SK-N-SH treated with all-trans-retinoic acid at 6 μM for 48 hours (cell line): ENCODE results near the gene KANK2.

Experiments
- ATAC-seq: fragments of 200-7000 bp; cut with Tn5 transposase; 3 replicates; pipeline ENCODE4 v1.9.1; 2020; ENCODE audit warnings: mild to moderate bottlenecking, moderate library complexity
- ARNTL ChIP-seq: fragments of 450-650 bp; formaldehyde crosslinking; IDR thresholded peaks from 2 replicates; pipeline ENCODE4 v1.5.0; 2020; ENCODE audit warnings: low read depth, mild to moderate bottlenecking, moderate library complexity, borderline replicate concordance
- BACH2 ChIP-seq: fragments of 250-450 bp; sonication (Bioruptor Pico); IDR thresholded peaks from 2 replicates; pipeline ENCODE4 v1.9.0; 2021; ENCODE audit warnings: mild to moderate bottlenecking, borderline replicate concordance
- CSDC2 ChIP-seq: fragments of 250-450 bp; sonication (Bioruptor Pico); IDR thresholded peaks from 2 replicates; pipeline ENCODE4 v1.5.0; 2020; ENCODE audit warnings: mild to moderate bottlenecking, moderate library complexity
- CSRNP3 ChIP-seq: fragments of 250-450 bp; sonication (Bioruptor Pico); IDR thresholded peaks from 2 replicates; pipeline ENCODE4 v1.5.1; 2021; ENCODE audit warnings: mild to moderate bottlenecking, moderate library complexity
- GLIS3 ChIP-seq: fragments of 250-450 bp; sonication (Bioruptor Pico); IDR thresholded peaks from 2 replicates; pipeline ENCODE4 v1.5.0; 2020; ENCODE audit warnings: mild to moderate bottlenecking, moderate library complexity
- ISL1 ChIP-seq: fragments of 250-450 bp; sonication (Bioruptor Pico); IDR thresholded peaks from 2 replicates; pipeline ENCODE4 v2.1.2; 2022; ENCODE audit warnings: mild to moderate bottlenecking, moderate library complexity
- PATZ1 ChIP-seq: fragments of 250-450 bp; sonication (Bioruptor Pico); IDR thresholded peaks from 2 replicates; pipeline ENCODE4 v1.8.0; 2020; ENCODE audit warnings: mild to moderate bottlenecking, moderate library complexity, borderline replicate concordance
- POU6F1 ChIP-seq: fragments of 250-450 bp; sonication (Bioruptor Pico); IDR thresholded peaks from 2 replicates; pipeline ENCODE4 v1.8.0; 2021; ENCODE audit warnings: low read depth, mild to moderate bottlenecking, moderate library complexity, borderline replicate concordance
- PPARA ChIP-seq: fragments of 250-450 bp; sonication (Bioruptor Pico); IDR thresholded peaks from 2 replicates; pipeline ENCODE4 v1.5.0; 2020; ENCODE audit warnings: mild to moderate bottlenecking, borderline replicate concordance
- RARB ChIP-seq: fragments of 250-450 bp; sonication (Bioruptor Pico); IDR thresholded peaks from 2 replicates; pipeline ENCODE4 v1.8.0; 2021; ENCODE audit warnings: mild to moderate bottlenecking, moderate library complexity
- SNAI2 ChIP-seq: fragments of 250-450 bp; sonication (Bioruptor Pico); IDR thresholded peaks from 2 replicates; pipeline ENCODE4 v1.5.0; 2020; ENCODE audit warnings: mild to moderate bottlenecking, moderate library complexity
- TCF4 ChIP-seq: fragments of 250-450 bp; sonication (Bioruptor Pico); IDR thresholded peaks from 2 replicates; pipeline ENCODE4 v1.8.0; 2021; ENCODE audit warnings: mild to moderate bottlenecking, moderate library complexity, borderline replicate concordance
- TOX ChIP-seq: fragments of 250-450 bp; sonication (Bioruptor Pico); IDR thresholded peaks from 2 replicates; pipeline ENCODE4 v1.8.0; 2021; ENCODE audit warnings: mild to moderate bottlenecking, moderate library complexity, borderline replicate concordance
- TSHZ2 ChIP-seq: fragments of 250-450 bp; sonication (Bioruptor Pico); IDR thresholded peaks from 2 replicates; pipeline ENCODE4 v1.5.0; 2020; ENCODE audit warnings: mild to moderate bottlenecking, moderate library complexity
- ZFP3 ChIP-seq: fragments of 250-450 bp; sonication (Bioruptor Pico); IDR thresholded peaks from 2 replicates; pipeline ENCODE4 v1.5.0; 2020; ENCODE audit warnings: mild to moderate bottlenecking, moderate library complexity
- ZFP30 ChIP-seq: fragments of 450-650 bp; formaldehyde crosslinking; IDR thresholded peaks from 2 replicates; pipeline ENCODE4 v1.5.0; 2022; ENCODE audit warnings: mild to moderate bottlenecking, moderate library complexity
- ZNF565 ChIP-seq: fragments of 450-650 bp; formaldehyde crosslinking; conservative IDR thresholded peaks from 2 replicates; pipeline ENCODE4 v1.5.0; 2020; ENCODE audit warnings: low read depth, mild to moderate bottlenecking, moderate library complexity
- ZNF70 ChIP-seq: fragments of 450-650 bp; formaldehyde crosslinking; IDR thresholded peaks from 2 replicates; pipeline ENCODE4 v1.5.0; 2020; ENCODE audit warnings: mild to moderate bottlenecking, moderate library complexity

KANK2 gene

GRCh38 chr19:11201791-11202190, 4.4 kb upstream of the KANK2 start:
- no peak for TF ChIP-seq ZNF70 (CRISPR knock-in tag)
- TF ChIP-seq TCF4 (CRISPR knock-in tag): no peak
- no peak for TF ChIP-seq CSRNP3 (CRISPR knock-in tag)
- no peak for TF ChIP-seq ARNTL (CRISPR knock-in tag)
- TF ChIP-seq TSHZ2: no peak
- no peak for TF ChIP-seq RARB (CRISPR knock-in tag)
- no peak for ATAC-seq

DNA sequence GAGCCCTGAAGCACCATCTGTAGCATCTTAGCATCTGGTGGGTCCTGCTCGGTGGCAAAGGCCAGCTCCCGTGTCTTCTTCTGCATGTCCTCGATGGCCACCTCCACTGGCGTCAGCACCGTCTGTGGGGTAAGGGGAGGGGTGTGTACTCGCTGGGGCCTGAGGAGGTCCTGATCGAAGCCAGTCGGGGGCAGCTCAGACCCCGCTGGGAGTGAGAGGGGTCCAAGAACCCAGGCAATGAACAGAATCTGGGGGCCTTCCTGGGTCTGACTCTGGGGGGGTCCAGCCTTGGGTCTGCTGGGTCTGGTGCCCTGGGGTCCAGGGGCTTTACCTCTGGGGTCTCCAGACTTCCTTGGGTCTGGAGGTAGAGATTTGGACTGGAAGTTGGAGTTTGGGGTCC, 3.6 kb upstream of the KANK2 start:
- no peak for ATAC-seq
- TF ChIP-seq PATZ1 (CRISPR knock-in tag) (no peak), ARNTL (CRISPR knock-in tag) (no peak), ZFP30 (CRISPR knock-in tag) (no peak), TSHZ2 (no peak), SNAI2 (CRISPR knock-in tag) (no peak), TOX (no peak), ZNF565 (CRISPR knock-in tag) (no peak), CSRNP3 (CRISPR knock-in tag) (no peak), ZFP3 (no peak)

DNA sequence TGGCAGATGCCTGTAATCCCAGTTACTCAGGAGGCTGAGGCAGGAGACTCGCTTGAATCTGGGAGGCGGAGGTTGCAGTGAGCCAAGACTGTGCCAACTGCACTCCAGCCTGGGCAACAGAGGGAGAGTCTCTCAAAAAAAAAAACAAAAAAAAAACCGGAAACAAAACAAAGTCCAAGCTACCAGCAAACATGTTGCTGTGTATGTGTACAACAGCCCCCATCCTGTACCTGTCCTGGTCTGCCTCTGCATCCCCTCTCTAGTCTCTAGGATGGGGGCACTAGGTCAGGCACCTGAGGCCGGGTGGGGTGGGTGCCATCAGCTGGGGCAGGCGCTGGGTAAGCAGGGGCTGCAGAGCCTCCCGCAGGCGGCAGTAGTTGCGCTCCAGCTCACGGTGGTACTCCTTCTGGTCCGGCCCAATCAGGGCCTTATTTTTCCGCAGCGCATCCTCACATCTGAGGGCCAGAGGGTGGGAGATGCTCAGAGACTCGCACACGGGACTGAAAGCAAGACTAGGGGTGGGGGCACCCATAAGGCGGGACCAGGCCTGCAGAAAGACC, 2.8 kb upstream of the KANK2 start:
- no peak for ATAC-seq
- TF ChIP-seq SNAI2 (CRISPR knock-in tag): no peak
- no peak for TF ChIP-seq PATZ1 (CRISPR knock-in tag)
- TF ChIP-seq BACH2 (CRISPR knock-in tag): no peak
- TF ChIP-seq PPARA (CRISPR knock-in tag): no peak
- TF ChIP-seq GLIS3 (CRISPR knock-in tag): no peak
- TF ChIP-seq CSDC2 (CRISPR knock-in tag): no peak
- no peak for TF ChIP-seq POU6F1
- no peak for TF ChIP-seq ISL1 (CRISPR knock-in tag)
- TF ChIP-seq TSHZ2: no peak
